COLO668 (cell line): ENCODE measurements around the gene LITAF.

Experiments
- DNase-seq: peaks from one replicate; lab custom pipeline; 2025; ENCODE audit not compliant: unreplicated experiment; lab: John Stamatoyannopoulos, UW

LITAF gene

DNA sequence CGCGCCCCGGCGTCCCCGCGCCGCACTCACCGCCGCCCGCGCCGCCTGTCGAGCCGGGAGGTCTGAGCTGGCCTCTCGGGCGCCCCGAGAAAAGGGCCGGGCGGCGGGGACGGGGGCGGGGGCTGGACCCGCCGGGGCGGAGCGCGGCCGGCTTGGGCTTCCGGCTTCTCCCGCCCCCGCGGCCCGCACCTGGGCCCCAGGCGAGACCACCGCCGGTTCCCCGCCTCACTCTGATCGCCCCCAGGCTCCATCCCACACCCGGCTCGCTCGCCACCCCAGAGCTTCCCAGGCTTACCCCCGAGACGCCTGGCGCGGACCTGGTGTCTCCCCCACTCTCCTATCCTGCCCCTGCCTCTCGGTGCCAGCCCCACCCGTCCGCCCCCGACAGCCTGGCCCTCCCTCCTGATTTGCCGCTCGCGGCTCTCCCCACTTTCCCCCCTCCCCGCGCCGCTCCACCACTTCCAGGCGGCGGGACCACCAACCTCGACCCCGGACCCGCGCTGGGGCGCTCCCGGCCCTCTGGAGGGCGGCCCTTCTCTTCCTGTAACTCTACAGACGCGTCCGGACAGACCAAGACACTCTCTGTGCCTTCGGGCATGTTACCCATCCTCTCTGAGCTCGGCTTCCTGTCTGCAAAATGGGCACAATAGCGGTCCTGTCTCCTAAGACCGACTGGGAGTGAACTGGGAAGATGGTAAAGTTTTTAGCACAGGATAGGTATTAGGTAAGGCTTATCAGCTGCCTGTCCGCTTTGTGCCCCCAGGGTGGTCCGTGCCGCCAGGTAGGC lies at the start of gene LITAF:
Gene LITAF, minus strand, starts transcription at position 64 of the 787 bp plus-strand sequence. CDS start 30,189 bp downstream, outside the sequence.
- peak; percentile 80 for DNase-seq

DNA sequence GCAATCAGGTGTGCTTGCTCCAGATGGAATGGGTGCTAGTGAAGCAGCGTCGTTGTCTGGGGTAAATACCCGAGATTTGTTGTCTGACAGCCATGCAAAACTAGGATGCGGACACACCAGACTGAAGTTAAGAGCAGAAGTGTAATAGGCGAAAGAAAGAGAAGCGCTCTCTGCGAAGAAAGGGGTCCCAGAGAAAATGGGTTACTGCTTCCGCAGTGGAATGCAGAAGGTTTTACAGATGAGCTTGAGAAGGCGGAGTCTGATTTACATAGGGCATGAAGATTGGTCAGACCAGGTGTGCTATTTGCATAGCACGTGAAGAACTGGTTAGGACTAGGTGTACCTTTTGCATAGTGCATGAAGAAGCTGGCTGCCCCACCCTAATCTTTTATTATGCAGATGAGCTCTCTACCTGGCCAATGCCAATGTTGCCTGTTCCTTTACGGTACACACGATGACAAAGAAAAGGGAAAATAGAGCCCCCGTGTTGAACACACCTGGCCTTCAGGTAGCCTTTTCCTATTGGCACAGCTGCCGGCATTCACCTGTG lies 49.5 kb upstream of the LITAF start:
- peak; percentile 79 for DNase-seq

DNA sequence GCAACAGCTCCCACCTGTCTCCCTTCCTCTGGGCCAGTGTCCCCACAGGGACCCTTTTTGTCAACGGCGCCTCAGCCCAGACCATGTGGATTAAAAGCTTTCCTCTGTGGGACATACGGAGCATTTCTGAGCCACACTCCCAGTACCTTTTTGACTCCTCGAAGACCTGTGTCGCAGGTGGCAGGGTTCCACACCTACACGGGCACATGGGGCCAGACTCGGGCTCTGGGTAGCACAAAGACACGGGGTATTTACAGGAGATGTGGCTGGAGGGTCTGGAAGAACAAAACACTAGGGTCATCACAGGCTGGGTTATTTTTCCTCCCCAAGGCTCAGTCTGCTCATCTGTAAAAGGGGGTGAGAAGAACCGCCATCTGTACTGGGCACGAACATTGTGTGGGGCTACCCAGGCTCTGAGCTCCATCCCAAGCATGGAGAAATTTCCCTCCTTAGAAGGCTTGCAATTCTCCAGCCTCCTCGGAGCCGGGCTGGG lies 49.0 kb upstream of the LITAF start:
- no peak for DNase-seq

DNA sequence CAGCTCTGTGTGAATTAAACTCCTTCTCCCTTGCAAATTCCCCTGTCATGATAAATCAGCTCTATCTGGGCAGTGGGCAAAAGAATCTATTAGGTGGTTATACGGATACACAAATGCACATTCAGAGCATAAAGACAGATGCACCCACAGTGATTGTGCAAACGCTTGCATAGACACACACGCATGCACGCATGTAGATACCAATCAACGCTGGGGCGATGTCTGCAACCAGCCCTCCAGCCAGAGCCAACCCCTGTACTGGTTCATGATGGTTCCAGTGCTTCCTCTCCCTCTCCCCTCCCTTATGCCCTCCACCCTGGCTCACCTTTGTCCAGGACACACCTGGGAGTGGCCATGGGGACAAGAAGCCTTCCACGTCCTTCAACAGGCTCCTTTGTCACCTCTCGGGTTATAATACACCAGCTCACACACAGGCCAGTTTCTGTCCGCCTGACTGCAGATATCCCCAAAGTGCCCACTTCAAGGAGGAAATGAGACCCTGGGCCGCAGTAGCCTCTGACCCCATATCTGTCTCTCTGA lies 48.5 kb upstream of the LITAF start:
- no peak for DNase-seq

DNA sequence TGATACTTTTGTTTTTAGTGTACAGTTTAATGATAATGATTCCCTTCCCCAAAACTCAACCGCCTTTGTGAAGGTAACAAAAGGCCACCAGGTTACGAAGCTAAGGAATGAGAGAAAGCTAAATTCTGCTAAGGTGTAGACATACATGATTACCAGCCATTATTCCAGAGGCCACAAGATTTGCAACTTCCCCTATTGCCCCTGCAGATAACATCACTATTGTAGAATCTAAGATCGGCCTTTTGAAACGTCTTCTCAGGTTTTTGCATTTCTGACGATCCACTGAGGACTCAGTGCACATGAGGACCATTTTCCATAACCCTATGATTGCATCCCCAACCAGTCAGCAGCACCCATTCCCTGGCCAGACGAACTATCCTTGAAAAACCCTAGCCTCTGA lies 47.6 kb upstream of the LITAF start:
- DNase-seq, result no peak

DNA sequence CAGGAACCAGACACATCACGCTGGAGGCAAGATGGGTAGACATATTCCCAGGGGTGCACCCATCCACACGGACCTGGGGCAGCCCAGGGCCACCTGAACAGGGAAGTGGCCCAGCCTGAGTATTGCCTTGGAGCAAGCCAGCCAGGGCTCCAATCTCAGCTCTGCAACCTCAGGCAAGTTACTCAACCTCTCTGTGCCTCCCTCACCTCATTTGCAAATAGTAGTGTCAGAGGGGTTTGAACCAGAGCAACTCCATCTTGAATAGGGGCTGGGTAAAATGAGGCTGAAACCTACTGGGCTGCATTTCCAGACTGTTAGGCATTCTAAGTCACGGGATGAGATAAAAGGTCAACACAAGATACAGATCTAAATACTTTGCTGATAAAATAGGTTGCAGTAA lies 46.4 kb upstream of the LITAF start:
- DNase-seq, result no peak

DNA sequence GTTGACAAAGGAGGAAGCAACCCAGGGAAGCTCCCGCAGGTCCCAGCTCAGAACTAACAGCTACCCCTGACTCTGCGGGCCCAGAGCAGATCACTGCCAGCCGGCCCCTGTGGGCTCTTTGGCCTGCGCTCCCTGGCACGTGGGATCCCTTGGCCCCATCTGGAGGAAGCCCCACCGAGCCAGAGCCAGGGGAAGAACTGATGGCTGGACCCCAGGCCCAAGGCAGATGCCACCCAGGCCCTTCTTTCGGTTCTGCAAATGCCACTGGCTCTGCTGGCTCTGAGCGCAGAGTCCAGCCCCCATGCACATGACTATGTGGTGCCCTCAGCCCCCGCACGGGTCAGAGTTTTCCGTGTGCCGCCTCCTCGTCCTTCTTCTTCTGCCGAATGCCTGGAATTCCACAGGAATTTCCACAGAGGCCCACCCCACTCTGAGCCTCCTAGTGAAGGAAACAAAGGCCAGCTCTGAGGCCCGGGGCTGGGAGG lies 45.8 kb upstream of the LITAF start:
- DNase-seq, result no peak

DNA sequence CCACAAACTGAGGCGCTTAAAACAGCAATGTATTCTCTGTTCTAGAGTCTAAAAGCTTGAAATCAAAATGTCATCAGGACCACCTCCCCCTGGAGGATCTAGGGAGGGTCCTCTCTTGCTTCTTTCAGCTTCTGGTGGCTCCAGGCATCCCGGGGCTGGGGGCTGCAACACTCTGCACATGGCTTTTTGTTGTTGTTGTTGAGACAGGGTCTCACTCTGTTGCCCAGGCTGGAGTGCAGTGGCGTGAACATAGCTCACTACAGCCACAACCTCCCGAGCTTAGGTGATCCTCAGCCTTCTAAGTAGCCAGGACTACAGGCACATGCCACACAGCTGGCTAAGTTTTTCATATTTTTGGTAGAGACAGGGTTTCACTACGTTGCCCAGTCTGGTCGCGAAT lies 44.5 kb upstream of the LITAF start:
- DNase-seq, result no peak

DNA sequence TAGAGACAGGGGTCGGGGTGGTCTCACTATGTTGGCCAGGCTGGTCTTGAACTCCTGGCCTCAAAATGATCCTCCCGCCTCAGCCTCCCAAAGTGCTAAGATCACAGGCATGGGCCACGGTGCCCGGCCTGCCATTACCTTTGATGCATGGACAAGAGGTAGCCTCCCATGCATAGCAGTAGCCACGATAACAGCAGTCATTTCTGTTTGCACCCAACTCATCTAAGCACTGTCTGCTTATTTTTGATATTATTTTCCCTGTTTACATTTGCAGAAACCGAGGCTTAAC lies 44.0 kb upstream of the LITAF start:
- DNase-seq, result no peak

DNA sequence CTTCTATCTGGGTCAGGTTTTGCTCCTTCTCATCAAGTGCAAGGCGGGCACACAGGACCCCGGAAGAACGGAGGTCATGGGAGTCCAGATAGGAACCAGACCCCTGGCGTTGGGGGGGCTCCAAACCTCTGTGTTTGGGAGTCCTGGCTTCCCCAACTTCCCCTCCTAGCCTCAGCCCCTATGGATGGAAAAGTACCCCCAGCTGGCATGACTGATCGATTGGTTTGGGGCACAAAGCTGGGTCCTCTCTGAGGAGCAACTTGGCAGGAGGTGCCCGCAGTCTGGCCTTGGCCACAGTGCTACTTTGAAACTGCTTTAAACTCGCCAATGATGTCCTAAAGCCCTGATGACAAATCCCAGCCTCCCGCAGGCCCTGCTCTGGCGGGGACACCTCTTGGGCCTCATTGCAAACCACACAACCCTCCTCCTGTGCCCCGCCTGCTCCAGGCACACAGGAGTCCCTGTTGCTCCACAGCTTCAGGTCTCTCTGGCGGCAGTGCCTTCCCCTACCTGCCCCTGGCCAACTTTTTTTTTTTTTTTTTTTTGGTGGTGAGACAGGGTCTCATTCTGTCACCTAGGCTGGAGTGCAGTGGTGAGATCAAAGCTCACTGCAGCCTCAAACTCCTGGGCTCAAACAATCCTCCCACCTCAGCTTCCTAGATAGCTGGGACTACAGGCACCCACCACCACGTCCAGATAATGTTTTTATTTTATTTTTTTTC lies 43.5 kb upstream of the LITAF start:
- DNase-seq, result peak; percentile 24

DNA sequence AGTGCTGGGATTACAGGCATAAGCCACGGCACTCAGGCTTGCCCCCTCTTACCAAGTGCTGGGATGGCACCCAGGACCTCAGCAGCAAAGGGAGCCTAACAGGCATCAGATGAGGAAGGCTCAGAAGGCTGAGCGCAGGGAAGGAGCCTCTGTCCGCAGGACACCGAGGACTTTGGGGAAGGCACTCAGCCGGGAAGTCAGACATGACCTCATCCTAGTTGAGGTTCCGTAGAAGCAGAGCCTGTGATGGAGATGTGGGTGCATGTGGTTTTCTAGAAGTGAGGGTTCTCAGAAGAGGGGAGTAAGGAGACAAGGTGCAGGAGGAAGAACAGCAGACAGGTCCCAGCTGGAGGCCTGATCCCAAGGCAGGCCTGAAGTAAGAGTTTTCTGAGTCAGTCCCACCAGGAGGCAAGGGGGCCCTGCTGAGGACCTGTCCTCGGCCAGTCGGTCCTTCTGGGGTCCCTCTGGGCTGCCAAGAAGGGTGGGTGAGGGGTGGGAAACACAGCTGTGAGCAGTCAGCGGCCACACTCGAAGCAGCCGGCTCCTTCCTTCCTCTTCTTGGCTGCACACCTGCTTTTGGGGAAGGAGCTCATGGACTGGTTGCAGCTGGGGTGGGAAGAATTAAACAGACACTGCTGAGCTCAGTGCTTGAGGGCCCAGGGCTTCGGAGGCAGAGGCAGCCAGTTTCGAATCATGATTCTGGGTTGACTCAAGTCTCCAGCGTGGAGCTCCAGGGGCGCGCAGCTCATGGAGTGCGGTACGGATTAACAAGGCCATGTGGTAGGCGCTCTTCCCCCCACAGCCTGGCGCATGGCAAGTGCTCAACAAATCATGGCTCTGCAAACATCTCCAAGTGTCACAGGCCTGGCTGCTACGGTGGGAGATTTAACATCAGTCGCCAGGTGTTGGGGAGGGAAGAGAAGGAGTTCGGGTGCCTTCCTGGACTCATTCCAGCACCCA lies 42.6 kb upstream of the LITAF start:
- DNase-seq, result peak; percentile 25

DNA sequence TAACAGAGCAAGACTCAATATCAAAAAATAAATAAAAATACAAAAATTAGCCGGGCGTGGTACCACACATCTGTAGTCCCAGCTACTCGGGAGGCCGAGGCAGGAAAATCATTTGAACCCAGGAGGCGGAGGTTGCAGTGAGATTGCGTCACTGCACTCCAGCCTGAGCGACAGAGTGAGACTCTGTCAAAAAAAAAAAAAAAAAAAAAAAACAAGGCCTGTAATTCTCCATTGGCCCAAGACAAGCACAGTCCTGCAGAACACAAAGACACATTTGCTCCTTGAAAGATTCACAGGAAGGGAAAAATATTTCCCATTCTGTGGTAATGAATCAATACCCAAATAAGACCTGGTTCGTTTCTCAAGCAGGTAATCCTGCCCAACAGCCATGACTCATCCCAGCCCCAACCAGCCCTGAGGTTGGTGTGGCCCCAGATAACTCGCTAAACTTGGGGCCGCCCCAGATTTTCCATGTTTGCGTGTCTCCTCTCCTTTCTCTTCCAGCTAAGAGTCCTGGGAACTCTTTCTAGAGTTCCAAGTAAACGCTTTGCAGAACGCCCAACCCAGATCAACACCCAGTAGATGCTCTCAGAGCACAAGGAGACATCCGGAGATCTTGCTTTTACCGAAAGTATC lies 41.2 kb upstream of the LITAF start:
- no peak for DNase-seq

DNA sequence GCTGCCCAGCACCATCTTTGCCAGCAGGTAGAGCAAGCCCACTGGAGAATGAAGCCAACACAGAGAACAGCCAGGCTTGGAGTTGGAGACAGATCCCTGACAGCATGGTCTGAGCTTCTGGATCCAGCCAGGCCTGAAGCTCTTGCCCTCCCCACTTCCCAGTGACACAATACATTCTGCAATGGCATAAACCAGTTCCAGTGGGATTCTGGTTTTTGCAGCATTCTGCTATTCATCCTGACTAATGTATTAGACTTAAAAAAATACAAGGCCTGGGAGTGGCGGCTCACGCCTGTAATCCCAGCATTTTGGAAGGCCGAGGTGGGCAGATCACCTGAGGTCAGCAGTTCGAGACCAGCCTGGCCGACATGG lies 40.6 kb upstream of the LITAF start:
- no peak for DNase-seq

DNA sequence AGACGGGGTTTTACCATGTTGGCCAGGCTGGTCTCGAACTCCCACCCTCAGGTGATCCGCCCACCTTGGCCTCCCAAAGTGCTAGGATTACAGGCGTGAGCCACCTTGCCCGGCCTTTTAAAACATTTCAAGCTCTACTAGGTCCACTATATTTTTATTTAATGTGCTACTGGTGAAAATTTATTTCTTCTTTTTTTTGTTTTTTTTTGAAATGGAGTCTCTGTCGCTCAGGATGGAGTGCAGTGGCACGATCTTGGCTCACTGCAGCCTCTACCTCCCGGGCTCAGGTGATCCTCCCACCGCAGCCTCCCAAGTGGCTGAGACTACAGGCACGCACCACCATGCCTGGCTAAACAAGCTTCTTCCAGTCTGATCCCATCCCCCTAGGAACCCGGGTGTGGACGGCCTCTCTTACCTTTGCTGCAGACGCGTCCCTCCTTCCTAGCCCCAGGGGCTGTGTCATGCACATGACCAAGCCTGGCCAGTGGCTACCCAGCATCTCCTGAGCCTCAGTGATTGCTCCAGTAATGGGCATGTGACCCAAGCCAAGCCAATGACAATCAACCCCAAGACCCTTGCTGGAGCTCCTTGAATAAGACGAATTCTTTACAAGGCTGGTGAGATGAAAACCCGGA lies 40.1 kb upstream of the LITAF start:
- DNase-seq, result no peak

DNA sequence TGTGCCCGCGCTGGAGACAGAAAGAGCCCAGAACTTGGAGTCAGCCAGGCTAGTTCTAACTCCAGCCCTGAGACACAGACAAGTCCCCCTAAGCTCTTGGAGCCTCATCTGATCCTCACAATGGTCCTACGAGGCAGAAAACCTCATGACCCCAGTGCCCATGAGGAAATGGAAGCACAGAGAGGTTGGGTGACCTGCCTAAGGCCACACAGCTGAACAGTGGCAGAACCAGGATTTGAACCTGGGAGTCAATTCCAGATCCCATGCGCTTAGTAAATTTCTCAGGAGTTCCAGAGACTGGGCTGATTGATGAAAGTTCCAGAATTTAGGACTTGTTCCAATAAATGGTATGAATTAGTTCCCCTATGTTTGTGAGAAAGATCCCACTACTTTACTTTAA lies 39.0 kb upstream of the LITAF start:
- no peak for DNase-seq

DNA sequence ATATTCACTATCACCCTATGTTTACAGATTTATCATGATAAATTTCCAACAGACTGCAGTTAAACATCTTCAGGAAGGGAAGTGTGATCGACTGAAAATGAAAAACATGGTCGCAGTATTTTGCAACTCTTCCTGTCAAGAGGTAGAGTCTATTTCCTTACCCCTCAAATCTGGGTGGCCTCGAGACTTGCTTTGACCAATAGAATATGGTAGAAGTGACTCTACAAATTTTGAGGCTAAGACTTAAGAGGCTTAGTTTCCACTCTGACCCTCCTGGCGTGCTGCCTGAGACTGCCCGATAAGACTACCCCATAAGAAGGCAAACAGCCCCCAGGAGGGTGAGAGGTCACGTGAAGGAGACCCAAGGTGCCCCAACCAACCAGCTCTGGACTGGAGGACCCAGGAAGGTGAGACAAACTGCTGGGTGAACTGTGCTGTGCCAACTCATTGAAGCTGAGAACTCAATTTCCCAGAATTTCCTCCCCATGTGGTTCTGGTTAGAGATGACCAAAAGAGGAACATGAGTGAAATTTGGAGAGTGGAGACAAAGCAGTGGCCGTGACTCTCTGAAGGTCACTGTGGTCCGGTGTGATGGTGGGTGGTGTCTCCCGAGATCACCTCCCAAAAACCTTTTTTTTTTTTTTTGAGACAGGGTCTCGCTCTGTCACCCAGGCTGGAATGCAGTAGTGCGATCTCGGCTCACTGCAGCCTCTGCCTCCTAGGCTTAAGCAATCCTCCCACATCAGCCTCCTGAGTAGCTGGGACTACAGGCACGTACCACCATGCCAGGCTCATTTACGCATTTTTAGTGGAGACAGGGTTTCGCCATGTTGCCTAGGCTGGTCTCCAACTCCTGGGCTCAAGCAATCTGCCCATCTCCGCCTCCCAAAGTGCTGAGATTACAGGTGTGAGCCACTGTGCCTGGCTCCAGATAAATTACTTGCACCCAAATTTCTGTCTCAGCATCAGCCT lies 38.2 kb upstream of the LITAF start:
- no peak for DNase-seq

DNA sequence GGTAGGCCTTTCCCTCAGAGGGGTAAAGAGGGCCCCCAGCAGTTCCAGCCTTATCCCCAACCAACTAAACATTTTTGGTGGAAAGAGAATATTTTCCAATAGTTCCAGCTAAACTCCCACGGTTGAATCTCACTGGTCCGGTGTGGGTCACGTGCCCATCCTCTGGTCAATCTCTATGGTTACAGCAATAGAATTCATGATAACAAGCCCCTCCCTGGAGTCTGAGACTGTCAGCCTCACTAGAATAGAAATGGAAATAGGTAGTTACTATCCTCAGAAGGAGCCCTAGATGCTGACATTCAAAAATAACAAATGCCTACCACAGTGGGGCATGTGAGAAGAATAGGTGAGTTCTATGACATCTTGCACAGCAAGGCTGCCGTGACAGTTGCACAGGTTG lies 37.5 kb upstream of the LITAF start:
- DNase-seq, result no peak

DNA sequence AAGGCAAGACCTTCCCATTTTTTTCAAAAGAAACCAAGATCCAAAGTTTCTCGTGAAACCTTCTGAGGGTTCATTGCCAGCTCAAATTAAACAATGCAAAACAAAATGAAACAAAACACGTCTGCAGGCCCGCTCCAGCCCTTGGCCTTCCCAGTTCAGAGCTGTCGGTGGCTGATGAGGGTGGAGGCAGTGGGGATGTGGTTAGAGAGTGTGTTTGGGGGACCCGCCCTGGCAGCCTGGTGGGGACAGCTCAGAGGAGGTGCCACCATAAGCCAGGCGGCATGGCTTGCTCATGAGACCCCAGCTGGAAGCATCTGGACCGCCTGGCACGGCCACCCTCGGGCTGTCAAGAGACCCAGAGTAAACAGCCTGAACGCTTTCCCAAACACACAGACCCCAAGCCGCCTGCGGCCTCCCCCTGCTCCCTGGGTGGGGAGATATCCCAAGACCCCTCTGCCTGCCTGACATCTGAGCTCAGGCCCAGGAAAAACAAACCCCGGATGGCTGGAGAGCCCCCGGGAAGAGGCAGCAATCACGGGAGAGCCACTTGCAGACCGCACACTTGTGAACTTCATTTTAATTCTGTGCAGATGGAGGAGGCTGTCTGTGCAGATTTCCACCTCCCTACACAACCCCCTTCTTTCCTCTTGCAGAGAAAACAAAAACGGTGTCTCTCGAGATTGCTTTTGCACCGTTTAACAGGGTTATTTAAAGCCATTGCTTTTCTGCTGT lies 35.4 kb upstream of the LITAF start:
- DNase-seq, result no peak
